ENCODE data around the gene ADGRL3.

GRCh38 chr4:62015043-62015739 lies 815.1 kb downstream of the ADGRL3 start:
- TF ChIP-seq CTCF (IDR thresholded peaks at IDR 0.05) (no peak), POLR2A (IDR thresholded peaks at IDR 0.05) (no peak), EP300 (IDR thresholded peaks at IDR 0.05; ENCODE audit: low read depth) (no peak)

Measured in transverse colon (tissue), 3 donors.